ENCODE measurements around the gene RNU1-4.
"Not testable (repeated sequence)": the region's sequence is repeated elsewhere in the genome, so short reads cannot be mapped to it uniquely, and the experiment has no call there.

Gene RNU1-4

DNA sequence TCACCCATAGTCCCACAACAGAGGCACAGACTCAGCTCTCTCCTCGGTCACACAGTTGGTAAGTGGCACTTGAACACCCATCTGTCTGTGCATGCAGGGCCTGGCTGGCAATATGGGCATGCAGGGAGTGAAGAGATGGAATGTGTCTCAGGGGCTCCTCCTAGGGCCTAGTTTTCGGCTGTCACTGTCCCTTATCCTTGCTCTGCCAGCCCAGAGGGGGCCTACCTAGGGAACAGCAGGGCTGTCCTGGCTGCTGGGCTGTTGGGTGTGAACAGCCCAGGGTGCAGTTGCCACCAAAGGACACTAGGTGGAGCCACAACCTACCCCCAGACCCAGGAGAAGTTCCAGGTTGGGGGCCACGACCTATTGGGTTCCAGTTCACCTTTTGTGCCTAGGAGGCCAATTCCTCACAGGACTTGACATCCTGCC lies 30.6 kb upstream of the RNU1-4 start:
- DNase-seq, result peak; percentile 39

DNA sequence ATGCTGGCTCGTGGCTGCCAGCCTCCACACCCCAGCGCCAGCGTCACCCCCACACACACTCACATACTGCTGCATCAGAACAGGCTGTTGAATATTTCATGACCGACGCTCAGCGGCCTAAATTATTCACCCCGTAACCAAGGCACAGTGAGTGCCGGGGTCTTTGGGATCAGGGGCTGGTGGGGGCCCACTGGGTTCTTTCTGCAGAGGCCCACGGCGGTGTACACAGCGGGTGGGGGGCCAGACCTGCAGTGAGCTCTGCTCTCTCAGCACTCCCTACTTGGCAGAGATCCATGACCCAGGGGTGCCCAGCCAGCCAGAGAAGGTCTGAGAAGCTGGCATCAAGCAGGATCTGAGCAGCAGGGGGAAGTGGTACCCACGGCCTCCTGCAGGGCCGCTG lies 29.7 kb upstream of the RNU1-4 start:
- DNase-seq, result not testable (repeated sequence)

DNA sequence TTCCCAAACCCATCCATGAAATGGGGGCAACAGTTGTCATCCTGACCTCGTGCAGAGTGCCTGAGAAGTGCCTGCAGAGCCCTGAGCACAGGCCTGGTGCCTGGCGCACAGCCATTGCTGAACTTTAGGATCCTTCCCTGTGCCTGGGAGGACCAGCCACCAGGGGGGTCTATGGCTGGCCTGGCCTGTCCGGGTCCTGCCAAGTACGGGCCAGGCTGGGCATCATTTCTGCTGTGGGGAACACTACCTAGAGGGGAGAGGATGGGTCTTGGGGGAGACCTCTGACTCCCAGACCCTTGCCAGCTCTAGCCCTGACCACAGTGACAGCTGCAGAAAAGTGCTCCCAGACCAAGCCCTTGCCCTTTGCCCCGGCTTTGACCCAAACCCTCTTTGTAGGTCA lies 28.2 kb upstream of the RNU1-4 start:
- DNase-seq, result not testable (repeated sequence)

DNA sequence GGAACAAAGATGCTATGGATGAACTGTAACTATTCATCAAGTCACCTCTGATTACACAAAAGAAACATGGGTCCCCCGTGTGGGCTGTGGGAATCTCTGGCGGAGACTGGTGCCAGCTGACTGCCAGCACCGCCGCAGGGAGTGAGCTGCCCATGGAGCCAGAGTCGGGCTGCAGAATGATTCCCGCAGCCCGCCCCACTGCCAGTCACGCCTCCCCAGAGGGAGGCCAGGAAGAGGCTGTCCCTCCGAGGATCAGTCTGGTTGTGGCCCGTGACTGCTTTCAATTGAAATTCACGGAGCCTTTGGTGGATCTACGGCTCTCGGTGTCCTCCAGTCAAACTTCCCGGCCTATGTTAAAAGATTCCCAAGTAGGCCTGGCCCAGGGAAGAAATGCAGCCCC lies 27.7 kb upstream of the RNU1-4 start:
- not testable (repeated sequence) for DNase-seq

DNA sequence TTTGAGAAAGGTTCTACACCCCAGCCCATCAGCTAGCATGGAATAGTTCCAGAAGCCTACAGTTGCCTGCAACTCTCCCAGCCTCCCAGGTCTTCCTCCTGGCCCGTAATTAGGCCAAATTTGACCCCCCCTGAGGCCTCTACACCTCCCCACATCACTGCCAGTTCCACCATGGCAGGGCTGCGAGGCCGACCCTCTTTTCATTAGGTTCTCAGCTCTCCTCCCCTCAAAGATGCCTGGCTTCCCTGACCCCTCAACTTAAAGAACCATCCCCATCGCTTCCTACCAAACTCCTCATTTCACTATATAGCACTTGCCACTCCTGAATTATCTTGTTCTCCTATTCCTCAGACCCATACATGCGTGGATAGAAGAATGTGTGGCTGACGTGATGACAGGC lies 27.3 kb upstream of the RNU1-4 start:
- DNase-seq, result not testable (repeated sequence)

DNA sequence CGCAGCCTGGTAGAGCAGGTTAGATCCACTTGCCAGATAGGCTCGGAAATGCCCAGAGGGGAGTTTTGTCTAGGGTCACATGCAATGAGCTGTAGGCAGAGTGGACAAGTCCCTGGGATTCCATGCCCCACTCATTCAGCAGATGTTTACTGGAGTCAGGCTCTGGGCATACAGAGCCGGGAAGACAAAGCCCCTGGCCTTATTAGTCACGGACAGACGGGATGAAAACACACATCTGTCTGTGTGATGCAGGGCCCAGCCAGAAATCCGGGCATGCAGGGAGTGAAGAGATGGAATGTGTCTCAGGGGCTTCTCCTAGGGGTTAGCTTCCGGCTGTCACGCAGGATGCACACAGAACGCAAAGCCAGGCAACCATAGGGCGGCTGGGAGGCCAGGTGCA lies 26.8 kb upstream of the RNU1-4 start:
- DNase-seq, result not testable (repeated sequence)

DNA sequence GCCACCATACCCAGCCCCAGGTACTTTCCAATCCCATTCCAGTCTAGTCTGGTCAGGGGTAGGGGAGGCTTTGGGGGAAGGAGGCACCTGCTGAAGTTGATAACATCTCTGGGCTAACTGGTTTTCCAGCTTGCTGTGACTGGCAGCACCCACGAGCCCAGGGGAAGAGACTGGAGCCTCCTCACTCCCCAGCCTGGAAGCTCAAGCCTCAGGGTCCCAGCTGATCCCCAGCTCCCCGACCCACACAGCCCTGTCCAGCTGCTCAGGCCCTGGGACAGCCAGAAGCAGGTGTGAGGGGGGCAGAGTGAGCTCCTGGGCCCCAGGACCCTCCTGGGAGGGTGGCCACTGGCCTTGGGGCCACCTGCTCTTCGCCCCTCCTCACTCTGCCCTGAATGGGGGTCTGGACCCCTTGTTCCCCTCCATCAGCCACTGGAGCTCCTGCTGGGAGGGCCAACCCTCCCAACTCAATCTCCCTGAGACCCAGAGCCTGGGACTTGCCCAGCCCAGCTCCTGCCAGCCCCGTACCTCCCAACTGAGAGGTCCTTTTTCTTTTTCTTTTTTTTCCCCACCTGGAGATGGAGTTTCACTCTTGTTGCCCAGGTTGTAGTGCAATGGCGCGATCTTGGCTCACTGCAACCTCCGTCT lies 23.5 kb upstream of the RNU1-4 start:
- DNase-seq, result no peak

DNA sequence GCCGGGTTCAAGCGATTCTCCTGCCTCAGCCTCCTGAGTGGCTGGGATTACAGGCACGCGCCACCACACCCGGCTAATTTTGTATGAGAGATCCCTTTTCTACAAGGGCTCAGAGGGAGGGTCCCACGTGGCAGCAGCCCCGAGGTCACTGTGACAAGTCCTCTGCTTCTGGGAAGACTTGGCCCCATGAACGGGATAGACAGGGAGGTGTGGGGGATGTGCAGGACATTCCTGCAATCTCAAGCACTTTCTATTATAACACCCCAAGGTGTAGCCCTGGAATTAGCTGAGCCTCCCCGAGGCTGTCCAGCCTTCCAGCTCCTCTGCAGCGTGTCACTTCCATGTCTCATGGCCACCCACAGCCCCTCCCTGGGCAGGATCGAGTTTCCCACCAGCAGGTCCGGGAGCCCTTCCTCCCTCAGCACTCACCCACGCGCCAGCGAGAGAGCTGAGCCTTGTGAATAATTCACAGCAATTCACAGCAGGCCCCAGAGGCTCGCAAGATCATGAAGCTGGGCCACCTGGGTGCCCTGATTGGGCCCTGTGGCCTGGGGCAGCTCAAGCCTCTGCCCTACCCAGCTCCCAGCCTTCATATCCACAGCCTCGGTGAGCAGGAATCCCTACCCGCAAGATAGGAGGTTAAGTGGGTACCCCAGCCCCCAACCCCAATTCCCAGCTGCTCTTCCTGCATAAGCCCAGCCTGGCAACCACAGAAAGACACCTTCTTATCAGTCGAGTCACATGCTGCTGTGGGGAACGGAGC lies 22.8 kb upstream of the RNU1-4 start:
- DNase-seq, result peak; percentile 41

DNA sequence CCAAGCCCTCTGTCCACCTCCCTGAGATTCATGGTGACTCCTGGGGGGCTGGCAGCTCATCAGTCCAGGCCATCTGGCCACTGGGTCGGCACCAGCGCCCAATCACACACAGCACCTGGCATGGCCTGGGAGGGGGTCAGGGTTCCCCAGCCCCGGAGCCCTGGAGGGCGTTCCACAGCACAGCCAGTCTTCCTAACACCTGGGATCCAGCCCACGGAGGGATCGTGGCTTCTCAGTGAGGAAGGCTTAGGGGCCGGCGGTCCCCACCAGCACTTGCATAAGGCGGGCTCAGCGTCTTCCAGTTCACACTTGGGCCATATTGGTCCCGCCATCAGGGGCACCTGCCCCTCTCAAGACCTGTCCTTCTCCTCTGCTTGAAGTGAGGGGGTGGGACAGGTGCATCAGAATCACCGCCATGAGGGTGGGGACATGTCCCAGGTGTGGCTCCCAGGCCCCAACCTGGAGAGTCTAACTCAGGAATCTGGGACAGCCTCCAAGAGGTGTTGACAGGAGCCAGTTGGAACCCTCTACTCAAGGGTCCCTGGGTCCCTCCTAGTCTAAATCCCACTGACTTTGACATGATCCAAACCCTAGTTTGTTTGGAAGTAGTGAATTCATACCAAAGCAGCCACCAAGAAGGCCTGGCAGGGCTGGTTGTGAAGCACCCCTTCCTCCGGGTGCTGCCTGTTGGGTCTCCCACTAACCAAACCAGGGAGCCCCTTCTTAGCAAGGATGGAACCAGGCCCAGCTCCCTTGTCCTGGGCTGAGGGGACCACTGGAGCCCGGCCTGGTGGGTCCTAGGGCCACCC lies 22.0 kb upstream of the RNU1-4 start:
- peak; percentile 30 for DNase-seq

DNA sequence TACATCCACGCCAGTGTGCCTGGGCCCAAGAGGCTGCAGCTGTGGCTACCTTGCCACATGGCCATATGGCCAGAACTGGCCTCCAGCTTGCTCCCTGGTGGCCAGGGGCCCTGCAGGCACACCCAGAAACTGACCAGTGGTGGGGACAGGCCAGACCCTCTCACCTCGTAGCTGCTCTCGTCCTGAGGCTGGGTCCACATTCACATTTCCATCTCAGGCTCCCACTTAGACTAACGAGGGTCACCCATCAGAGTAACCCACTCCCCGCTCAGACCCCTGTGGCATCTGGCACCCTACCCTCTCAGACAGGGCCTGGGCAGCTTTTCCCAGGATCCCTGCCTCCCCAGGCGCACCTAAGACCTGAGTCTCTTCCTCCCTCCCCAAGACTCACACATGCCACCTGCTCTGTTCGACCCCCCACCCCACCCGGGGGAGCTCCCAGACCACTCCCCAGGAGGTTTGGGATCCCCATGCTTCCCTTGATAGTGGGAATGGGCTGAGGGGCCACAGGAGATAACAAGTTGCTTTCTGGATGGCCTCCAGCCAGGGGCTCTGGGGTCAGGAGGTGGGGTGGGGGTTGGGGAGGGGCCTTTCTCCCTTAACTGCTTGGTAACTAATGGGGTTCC lies 21.3 kb upstream of the RNU1-4 start:
- DNase-seq, result no peak

DNA sequence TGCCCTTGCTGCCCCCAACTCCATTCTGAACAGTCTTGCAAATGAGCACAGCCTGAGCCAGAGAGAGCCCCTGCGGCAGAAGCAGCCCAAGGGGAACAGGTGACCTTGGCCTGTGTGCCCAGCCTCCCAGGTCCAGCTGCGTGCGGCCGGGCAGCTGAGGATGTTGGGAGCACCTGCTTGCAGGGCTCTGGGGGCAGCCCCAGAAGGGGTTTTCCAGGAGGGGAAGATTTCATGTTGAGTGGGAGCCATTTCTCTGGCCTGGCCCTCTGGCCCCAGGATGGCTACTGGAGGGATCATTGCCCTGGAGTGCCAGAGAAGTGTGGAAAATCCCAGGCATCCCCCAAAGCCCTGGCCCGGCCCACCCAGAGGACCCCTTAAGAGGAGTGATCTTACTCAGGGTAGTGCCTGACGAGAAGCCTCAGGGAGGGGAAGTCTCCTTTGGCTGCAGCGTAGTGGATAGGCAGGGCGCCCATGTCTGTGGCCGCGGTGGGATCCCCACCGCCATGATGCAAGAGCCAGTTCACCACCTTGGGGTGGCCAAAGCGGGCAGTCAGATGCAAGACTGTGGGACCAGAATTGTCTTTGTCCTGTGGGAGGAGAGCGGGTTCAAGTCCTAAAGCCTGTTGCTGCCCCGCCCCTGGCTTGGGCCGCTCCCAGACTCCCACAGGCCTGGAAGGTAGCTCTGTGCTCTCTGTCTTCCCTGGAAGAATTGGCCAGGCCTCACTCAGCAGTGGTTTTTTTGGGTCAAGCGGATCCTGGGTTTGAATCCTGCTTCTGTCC lies 20.6 kb upstream of the RNU1-4 start:
- no peak for DNase-seq

DNA sequence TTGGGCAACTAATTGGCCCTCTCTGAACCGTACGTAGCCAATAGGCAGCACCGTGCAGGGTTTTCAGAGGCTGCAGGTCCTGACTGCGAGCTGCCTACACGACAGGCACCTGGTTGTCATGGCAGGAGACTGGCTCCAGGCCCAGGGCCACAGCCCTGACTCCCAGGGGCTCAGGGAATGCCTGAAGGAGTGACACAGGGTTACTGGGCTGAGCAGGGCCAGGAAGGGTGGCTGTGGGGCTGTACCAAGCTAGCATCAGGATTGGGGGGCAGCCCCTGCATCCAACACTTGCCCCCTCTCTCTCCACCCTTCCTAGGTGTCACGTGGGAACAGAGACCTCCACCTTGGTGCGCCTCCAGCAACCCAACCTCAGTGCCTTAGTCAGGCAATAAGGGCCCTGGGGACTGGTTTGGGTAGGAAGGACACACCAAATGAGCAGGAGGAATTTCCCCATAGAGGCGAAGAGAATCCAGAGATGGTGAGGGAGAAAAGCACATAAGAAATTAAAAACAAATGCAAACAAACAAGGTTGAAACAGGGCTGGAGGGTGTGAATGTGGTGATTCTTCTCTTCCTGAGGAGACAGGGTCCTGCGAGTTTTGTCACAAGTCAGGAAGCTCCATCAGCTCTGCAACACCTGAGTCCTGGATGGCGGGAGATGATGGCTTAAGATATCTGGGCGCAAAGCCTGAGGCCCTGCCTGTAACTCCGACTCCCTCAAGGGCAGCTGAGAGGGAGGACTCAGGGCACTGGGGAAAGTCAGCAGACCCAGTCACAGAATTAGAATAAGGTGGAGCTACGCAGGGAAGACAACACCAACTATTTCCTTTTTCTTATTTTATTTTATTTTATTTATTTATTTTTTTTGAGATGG lies 19.7 kb upstream of the RNU1-4 start:
- no peak for DNase-seq

DNA sequence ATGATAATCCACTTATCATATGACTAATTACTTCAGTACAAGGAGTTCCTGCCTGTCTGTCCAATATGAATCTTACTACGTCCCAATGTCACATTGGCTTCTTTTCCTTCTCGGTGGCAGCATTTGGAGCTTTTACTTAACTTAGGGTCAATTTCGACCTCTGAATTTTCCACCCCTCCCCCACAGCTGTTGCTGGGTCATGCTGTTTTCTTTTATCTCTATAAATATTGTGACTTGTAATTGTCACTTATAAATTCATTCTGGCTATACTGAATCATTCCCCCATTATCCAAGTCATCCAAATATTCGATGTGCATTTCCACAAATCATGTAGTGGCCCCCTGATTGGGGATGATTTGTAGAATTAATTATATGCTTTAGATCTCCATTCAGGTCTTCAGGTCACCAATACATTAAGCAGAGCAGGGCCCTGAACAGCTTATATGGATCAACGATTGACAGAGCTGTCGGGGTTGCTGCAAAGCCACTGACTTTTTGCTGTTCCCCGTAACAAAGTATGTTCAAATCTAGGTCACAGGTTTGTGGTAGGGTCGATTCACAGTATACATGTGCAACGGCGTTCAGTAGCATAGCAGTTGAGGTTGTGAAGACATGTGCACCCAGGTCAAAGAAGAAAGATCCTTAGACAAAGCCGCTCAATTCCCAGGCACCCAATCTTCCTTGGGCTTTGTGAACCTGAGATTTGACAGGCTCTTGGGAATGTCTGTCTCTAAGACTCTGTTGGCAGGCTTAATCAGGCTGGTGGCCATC lies 18.3 kb upstream of the RNU1-4 start:
- DNase-seq, result no peak

DNA sequence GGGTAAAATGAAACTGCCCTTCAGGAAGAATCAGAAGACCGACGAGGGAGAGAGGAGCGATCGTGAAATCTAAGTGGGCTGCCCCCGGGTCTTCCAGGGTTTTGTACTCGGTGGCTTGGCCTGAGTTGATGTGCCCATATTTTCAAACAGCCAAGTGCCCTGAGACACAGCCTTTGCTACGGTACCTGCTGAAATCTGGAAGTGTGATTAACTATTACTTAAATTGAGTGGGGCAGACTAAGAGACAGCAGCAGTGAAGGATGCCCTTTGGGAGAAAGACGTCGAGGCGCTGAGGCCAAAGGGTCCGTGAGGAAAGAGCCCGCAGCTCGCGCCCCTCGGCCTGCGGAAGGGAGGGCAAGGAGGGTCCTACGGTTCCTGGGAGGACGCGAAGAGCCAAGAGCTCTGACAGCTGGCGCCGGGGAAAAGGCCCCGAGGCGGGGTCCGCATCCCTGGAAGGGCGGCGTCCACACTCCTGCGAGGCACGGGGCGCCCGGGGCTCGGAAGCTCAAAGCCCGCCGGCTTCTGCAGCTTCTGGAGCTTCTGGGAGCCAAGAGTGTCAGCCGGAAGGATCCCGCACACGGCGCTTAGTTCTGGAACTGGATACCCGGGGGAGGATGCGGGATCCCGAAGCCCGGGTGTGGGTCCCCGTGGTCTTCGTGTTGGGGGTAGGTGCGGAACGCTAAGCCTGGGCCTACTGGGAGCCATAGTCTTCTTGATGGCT lies 15.4 kb upstream of the RNU1-4 start:
- no peak for DNase-seq

DNA sequence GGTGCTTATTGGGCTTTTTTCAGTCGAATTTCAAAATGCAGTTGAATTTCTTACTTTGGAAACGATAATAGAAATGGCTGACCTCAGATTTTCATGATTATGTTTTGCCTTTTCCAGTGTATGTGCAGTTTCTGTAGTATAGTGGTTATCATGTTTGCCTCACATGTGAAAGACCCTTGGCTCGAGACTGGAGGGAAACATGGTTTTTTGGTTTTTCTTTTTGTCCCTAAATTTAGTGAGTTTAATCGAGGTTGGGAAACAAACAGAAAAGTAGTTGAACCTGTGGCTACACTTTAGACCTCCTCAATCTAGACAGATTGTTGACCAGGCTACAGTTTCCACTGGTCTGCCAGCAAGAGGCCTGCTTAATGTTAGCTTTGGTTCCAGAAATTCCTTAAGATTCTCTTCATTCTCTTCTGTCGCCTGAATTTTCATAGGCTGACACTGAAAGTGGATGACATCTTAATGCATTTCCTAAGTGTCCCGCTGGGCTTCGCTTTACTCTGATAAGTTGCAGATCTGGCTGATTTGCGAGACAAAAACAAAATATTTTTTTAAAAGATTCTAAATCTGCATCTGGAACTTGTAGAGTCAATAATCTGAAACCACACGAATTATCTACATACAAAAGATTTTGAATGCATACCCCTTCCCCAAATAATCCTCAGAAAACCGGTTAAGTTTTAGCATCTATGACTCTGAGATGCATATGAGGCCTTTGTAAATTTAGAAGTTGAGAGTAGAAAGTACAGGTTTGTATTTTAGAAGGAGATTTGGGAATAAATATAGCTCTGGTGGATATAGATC lies 14.7 kb upstream of the RNU1-4 start:
- DNase-seq, result not testable (repeated sequence)

DNA sequence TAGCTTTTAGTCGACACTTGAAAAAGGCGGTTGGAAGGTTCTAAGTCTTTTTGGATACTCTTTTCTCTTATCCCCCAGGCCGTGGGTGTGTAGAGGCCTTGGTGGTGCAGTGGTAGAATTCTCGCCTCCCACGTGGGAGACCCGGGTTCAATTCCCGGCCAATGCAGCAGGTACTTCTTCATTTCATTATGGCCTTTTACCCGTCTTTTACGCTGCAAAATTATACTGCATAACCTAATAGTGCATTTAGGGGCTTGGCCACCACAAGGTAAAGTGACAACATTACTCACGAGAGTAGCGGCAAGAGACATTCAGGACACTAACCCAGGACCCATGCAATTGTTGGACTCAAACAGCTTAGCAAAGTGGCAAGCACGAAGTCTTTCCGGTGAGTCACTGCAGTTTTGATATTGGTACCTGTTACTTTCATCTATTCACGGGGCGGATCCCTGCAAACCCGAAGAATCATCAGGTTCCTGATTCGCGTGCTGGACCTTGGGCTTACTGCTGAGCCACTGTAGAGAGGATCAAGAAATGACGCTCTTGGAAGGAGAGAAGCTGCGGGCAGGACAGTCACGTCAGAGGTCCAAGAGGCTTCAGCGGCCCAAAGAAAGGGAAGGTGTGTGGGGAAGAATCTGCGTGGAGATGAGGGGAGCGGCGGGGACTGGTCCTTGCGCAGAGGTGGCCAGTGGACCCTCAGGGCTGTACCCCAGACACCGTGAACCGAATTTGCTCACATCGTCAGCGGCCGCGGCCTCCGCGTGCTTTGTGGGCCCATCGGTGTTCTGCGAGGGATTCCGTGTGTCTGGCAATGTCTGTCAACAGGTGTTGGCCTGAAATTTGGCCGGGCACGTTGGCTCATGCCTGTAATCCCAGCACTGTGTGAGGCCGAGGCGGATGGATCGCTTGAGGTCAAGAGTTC lies 12.9 kb upstream of the RNU1-4 start:
- DNase-seq, result peak; percentile 72

DNA sequence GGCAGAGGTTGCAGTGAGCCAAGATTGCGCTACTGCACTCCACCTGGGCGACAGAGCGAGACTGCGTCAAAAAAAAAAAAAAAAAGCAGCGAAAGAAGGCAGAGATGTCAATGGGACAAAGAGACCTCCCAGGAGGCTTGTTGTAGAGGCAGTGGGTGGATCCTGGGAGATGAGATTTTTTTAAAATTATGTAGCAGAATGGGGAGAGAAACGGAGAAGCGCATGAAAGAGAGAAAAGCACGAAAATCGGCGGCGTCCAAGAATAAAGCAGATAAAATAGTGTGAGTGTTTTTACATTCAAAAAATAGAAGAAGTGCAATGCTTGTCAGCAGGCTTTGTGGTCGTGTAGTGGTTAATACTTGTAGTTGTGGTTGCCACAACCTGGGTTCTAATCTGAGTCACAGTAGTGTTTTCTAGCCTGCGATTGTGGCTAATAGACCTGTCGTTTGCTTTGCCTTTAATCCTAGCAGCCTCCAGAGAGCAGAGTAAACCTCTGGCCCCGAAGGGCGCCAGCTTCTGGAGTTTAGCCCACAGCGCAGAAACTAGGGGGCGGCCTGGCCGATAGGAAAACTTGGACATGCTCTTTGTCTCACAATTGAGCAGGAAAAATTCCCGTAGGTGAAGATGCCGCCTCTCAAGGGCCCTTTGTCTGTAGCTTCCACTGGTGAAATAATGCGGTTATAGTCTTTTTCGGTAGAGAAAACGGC lies 11.9 kb upstream of the RNU1-4 start:
- DNase-seq, result not testable (repeated sequence)

All from hematopoietic multipotent progenitor cell treated with erythropoietin and hydrocortisone succinate and interleukin-3 and kit ligand, for 6 days (in vitro differentiated cells).